H1 (cell line): ENCODE measurements around the gene HSD17B13. TPM values are rescaled to one million over a fixed set of nuclear protein-coding genes. Genes with fewer than 3 reads are reported as not detected.

Source experiments
- CTCF ChIA-PET: fragments of 300-600 bp; sonication (Branson Sonifier 250); formaldehyde crosslinking; loops from one replicate; lab custom pipeline; 2021; ENCODE audit not compliant: partially characterized antibody; lab: Charles Lee
- POLR2A ChIA-PET: fragments of 300-600 bp; sonication (Branson Sonifier 250); formaldehyde crosslinking; loops from one replicate; lab custom pipeline; 2021; ENCODE audit warnings: inconsistent platforms; ENCODE audit not compliant: partially characterized antibody; lab: Charles Lee
- DNase-seq, 2 experiments: peaks; one replicate each; pipeline versions ENCODE4 v3.0.0 to v3.0.0-alpha.2; 2010 to 2022; ENCODE audit warnings: low spot score in 2 of 2, low read depth in 1 of 2, mixed read lengths in 1 of 2
- FAIRE-seq: peaks from 2 replicates; lab custom pipeline; 2011; peaks lifted over from hg19 to GRCh38; lab: Jason Lieb, UNC
- H2AFZ ChIP-seq: 2 replicates; pipeline ENCODE4 v1.8.1; 2012; ENCODE audit warnings: low read length, inconsistent platforms
- H2AK5ac ChIP-seq: 2 replicates; pipeline ENCODE4 v1.6.1; 2013; ENCODE audit warnings: low read depth, low read length
- H2BK120ac ChIP-seq: replicated peaks from 2 replicates; pipeline ENCODE3; 2013; ENCODE audit warnings: low read depth, low read length, inconsistent platforms
- H2BK12ac ChIP-seq: 2 replicates; pipeline ENCODE4 v1.6.1; 2013; ENCODE audit warnings: low read depth, low read length
- H2BK15ac ChIP-seq: 2 replicates; pipeline ENCODE4 v1.6.1; 2013; ENCODE audit warnings: low read length
- H2BK20ac ChIP-seq: 2 replicates; pipeline ENCODE4 v1.6.1; 2013; ENCODE audit warnings: low read length
- H2BK5ac ChIP-seq: 2 replicates; pipeline ENCODE4 v1.6.1; 2013; ENCODE audit warnings: low read depth, low read length
- H3K14ac ChIP-seq: 2 replicates; pipeline ENCODE4 v1.6.1; 2013; ENCODE audit warnings: inconsistent platforms; ENCODE audit not compliant: insufficient read length
- H3K18ac ChIP-seq: 2 replicates; pipeline ENCODE4 v1.6.1; 2013; ENCODE audit warnings: low read length; ENCODE audit errors: extremely low read depth
- H3K23ac ChIP-seq: 2 replicates; pipeline ENCODE4 v1.6.1; 2013; ENCODE audit warnings: inconsistent platforms; ENCODE audit not compliant: insufficient read length
- H3K23me2 ChIP-seq: 2 replicates; pipeline ENCODE4 v1.6.1; 2013; ENCODE audit warnings: low read depth, low read length
- H3K27ac ChIP-seq: 2 replicates; pipeline ENCODE4 v1.6.1; 2011; ENCODE audit warnings: low read depth, low read length, inconsistent platforms
- H3K27me3 ChIP-seq, 4 experiments: replicated peaks in 1 of 4; 1 replicate in 1 of 4; 2 replicates in 3 of 4; pipeline versions ENCODE4 v1.6.1 to v1.8.1; 2011 to 2013; ENCODE audit warnings: low read length in 3 of 4, mild to moderate bottlenecking in 3 of 4, inconsistent platforms in 2 of 4, mixed read lengths in 2 of 4, moderate library complexity in 1 of 4; ENCODE audit not compliant: control insufficient read depth in 3 of 4, insufficient read depth in 3 of 4; ENCODE audit errors: extremely low read depth in 1 of 4
- H3K36me3 ChIP-seq, 4 experiments: 2 replicates each; pipeline versions ENCODE4 v1.6.1 to v1.8.1; 2011 to 2013; ENCODE audit warnings: mild to moderate bottlenecking in 4 of 4, low read length in 3 of 4, moderate library complexity in 2 of 4, control low read depth in 1 of 4, inconsistent platforms in 1 of 4; ENCODE audit not compliant: insufficient read depth in 4 of 4, control insufficient read depth in 2 of 4
- H3K4ac ChIP-seq: replicated peaks from 2 replicates; pipeline ENCODE3; 2013; ENCODE audit warnings: low read length, low read depth, mixed read lengths, inconsistent platforms; ENCODE audit not compliant: insufficient read length
- H3K4me1 ChIP-seq, 4 experiments: replicated peaks in 1 of 4; 1 replicate in 1 of 4; 2 replicates in 3 of 4; pipeline versions ENCODE4 v1.6.1 to v1.8.1; 2011 to 2013; ENCODE audit warnings: low read length in 3 of 4, inconsistent platforms in 2 of 4, mixed read lengths in 1 of 4; ENCODE audit not compliant: insufficient read depth in 4 of 4, control insufficient read depth in 3 of 4
- H3K4me2 ChIP-seq, 2 experiments: 2 replicates each; pipeline versions ENCODE4 v1.6.1 to v1.8.1; 2011 to 2013; ENCODE audit warnings: low read depth in 2 of 2, low read length in 2 of 2, control low read depth in 1 of 2, inconsistent platforms in 1 of 2, mild to moderate bottlenecking in 1 of 2; ENCODE audit not compliant: insufficient read depth in 1 of 2
- H3K4me3 ChIP-seq, 4 experiments: fragments of 200-600, 300-600 bp in 1 of 4; sonication (generic), shearing (Covaris generic), sonication (Bioruptor Twin) in 1 of 4; 2 replicates each; pipeline versions ENCODE4 v1.5.1 to v1.8.1; 2011 to 2016; ENCODE audit warnings: low read length in 4 of 4, low read depth in 3 of 4, control low read depth in 2 of 4, inconsistent platforms in 2 of 4, mild to moderate bottlenecking in 2 of 4, mixed read lengths in 1 of 4, moderate library complexity in 1 of 4; ENCODE audit not compliant: insufficient read depth in 2 of 4; ENCODE audit errors: extremely low read depth in 1 of 4
- H3K56ac ChIP-seq: replicated peaks from 2 replicates; pipeline ENCODE3; 2013; ENCODE audit warnings: low read depth, mild to moderate bottlenecking, mixed read lengths, low read length, inconsistent platforms; ENCODE audit not compliant: insufficient read length
- H3K79me1 ChIP-seq: 2 replicates; pipeline ENCODE4 v1.6.1; 2013; ENCODE audit warnings: low read depth, low read length, control low read depth
- H3K79me2 ChIP-seq, 2 experiments: 2 replicates each; pipeline versions ENCODE4 v1.6.1 to v1.8.1; 2012 to 2013; ENCODE audit warnings: low read length in 2 of 2, mild to moderate bottlenecking in 2 of 2, inconsistent platforms in 1 of 2; ENCODE audit not compliant: insufficient read depth in 2 of 2, control insufficient read depth in 1 of 2
- H3K9ac ChIP-seq, 4 experiments: replicated peaks in 1 of 4; 1 replicate in 1 of 4; 2 replicates in 3 of 4; pipeline versions ENCODE4 v1.6.1 to v1.8.1; 2011 to 2013; ENCODE audit warnings: low read depth in 3 of 4, low read length in 3 of 4, control low read depth in 2 of 4, mild to moderate bottlenecking in 2 of 4, moderate library complexity in 2 of 4, inconsistent platforms in 1 of 4; ENCODE audit errors: extremely low read depth in 1 of 4
- H3K9me3 ChIP-seq, 2 experiments: 2 replicates each; pipeline versions ENCODE4 v1.6.1 to v1.8.1; 2012 to 2013; ENCODE audit warnings: mild to moderate bottlenecking in 2 of 2, moderate library complexity in 2 of 2, control low read depth in 1 of 2, inconsistent platforms in 1 of 2, low read depth in 1 of 2, low read length in 1 of 2, mixed read lengths in 1 of 2; ENCODE audit not compliant: insufficient read depth in 2 of 2
- H4K20me1 ChIP-seq, 2 experiments: replicated peaks in 1 of 2; 2 replicates each; pipeline versions ENCODE3 to v1.8.1; 2011 to 2013; ENCODE audit warnings: inconsistent platforms in 2 of 2, low read length in 2 of 2, mild to moderate bottlenecking in 1 of 2; ENCODE audit not compliant: insufficient read depth in 2 of 2, control insufficient read depth in 1 of 2
- H4K5ac ChIP-seq: 2 replicates; pipeline ENCODE4 v1.6.1; 2013; ENCODE audit warnings: low read length, low read depth, mixed read lengths, inconsistent platforms; ENCODE audit not compliant: insufficient read length
- H4K8ac ChIP-seq: 2 replicates; pipeline ENCODE4 v1.8.0; 2013; ENCODE audit warnings: mild to moderate bottlenecking, moderate library complexity, low read length, inconsistent platforms; ENCODE audit not compliant: insufficient read depth; ENCODE audit errors: extremely low read depth
- H4K91ac ChIP-seq: replicated peaks from 2 replicates; pipeline ENCODE3; 2013; ENCODE audit warnings: low read length, mixed read lengths, inconsistent platforms; ENCODE audit not compliant: insufficient read length
- BACH1 ChIP-seq: IDR thresholded peaks from 2 replicates; pipeline ENCODE4 v1.6.1; 2012; ENCODE audit warnings: low read length, improper control_type of control experiment
- CEBPB ChIP-seq: IDR thresholded peaks from 2 replicates; pipeline ENCODE4 v1.6.1; 2012; ENCODE audit warnings: low read depth, low read length
- CHD1 ChIP-seq: IDR thresholded peaks from 2 replicates; pipeline ENCODE4 v1.6.1; 2012; ENCODE audit warnings: low read depth, low read length, improper control_type of control experiment
- CHD2 ChIP-seq: IDR thresholded peaks from 2 replicates; pipeline ENCODE4 v1.6.1; 2012; ENCODE audit warnings: low read length, improper control_type of control experiment
- GTF2F1 ChIP-seq: IDR thresholded peaks from 2 replicates; pipeline ENCODE4 v1.6.1; 2012; ENCODE audit warnings: low read depth, low read length, improper control_type of control experiment, borderline replicate concordance
- JUND ChIP-seq: IDR thresholded peaks from 2 replicates; pipeline ENCODE4 v1.6.1; 2011; ENCODE audit warnings: mild to moderate bottlenecking, improper control_type of control experiment, low read length
- KDM5A ChIP-seq: fragments of 200-600 bp; IDR thresholded peaks from 2 replicates; pipeline ENCODE4 v1.7.1; 2012; ENCODE audit warnings: mild to moderate bottlenecking, low read length, inconsistent platforms, mixed read lengths
- NANOG ChIP-seq: IDR thresholded peaks from 2 replicates; pipeline ENCODE4 v1.6.1; 2011; ENCODE audit warnings: low read length, low read depth, mild to moderate bottlenecking, inconsistent platforms; ENCODE audit not compliant: insufficient read depth, poor library complexity, severe bottlenecking
- NRF1 ChIP-seq: IDR thresholded peaks from 2 replicates; pipeline ENCODE4 v1.6.1; 2011; ENCODE audit warnings: mild to moderate bottlenecking, low read depth, low read length, improper control_type of control experiment
- POLR2A ChIP-seq, 2 experiments: IDR thresholded peaks; 1 replicate in 1 of 2; 2 replicates in 1 of 2; pipeline ENCODE4 v1.6.1; 2011; ENCODE audit warnings: low read depth in 2 of 2, low read length in 2 of 2, mild to moderate bottlenecking in 2 of 2; ENCODE audit errors: control extremely low read depth in 1 of 2
- RFX5 ChIP-seq: IDR thresholded peaks from 2 replicates; pipeline ENCODE4 v1.6.1; 2011; ENCODE audit warnings: low read depth, low read length, improper control_type of control experiment, borderline replicate concordance
- SAP30 ChIP-seq: fragments of 300-600 bp; sonication (generic); IDR thresholded peaks from 2 replicates; pipeline ENCODE4 v1.7.1; 2012; ENCODE audit warnings: low read length, moderate library complexity, mild to moderate bottlenecking, inconsistent platforms; ENCODE audit not compliant: insufficient read depth, insufficient replicate concordance
- TEAD4 ChIP-seq: IDR thresholded peaks from 2 replicates; pipeline ENCODE4 v1.6.1; 2012; ENCODE audit warnings: low read depth, low read length, inconsistent platforms, mixed read lengths
- YY1 ChIP-seq: IDR thresholded peaks from 2 replicates; pipeline ENCODE4 v1.6.1; 2011; ENCODE audit warnings: low read depth, mild to moderate bottlenecking, low read length
- WGBS, 2 experiments: shearing (Covaris generic) in 1 of 2; methylation state at CpG; one replicate each; pipeline versions ENCODE4 v1.1.6 to v1.1.7; 2013 to 2015; ENCODE audit warnings: low lambda C conversion rate in 2 of 2, mixed read lengths in 2 of 2, inconsistent platforms in 1 of 2, low coverage in 1 of 2, missing lambda C conversion rate in 1 of 2; ENCODE audit not compliant: insufficient replicate concordance in 2 of 2, insufficient coverage in 1 of 2, insufficient read length in 1 of 2; ENCODE audit errors: extremely low coverage in 1 of 2, missing lambda C conversion rate in 1 of 2; 5-methylcytosine and 5-hydroxymethylcytosine counted together
- polyA plus RNA-seq, 7 experiments: library from polyadenylated mRNA; depleted of rRNA in 3 of 7; stranded (reverse) in 5 of 7; unstranded in 2 of 7; fragments of >200 nt in 5 of 7; fragments of 200-250 nt in 2 of 7; gene quantifications; 1 replicate in 5 of 7; 2 replicates in 1 of 7; 4 replicates in 1 of 7; pipeline versions ENCODE4 v1.2.1 to v1.2.3, GENCODE V29; 2011 to 2013; ENCODE audit warnings: missing spikeins in 2 of 7, mixed read lengths in 2 of 7
- total RNA-seq: library from RNA; stranded (reverse); fragmentation: NEBNext Ultra II Directional; extraction: Animal tissue kit (Norgen Biotek cat#: 25700); gene quantifications from 2 replicates; pipeline ENCODE4 v1.2.1, GENCODE V29; 2021
- TF ChIP-seq, protein P1 (sequence below): IDR thresholded peaks from 2 replicates; pipeline ENCODE4 v1.6.1; 2011; ENCODE audit warnings: low read length, improper control_type of control experiment

The HSD17B13 gene
- total and polyA plus RNA-seq, 2 of the 8 experiments (the other 6 are each of a cell fraction or from before 2014, with no cell fraction given): 0.09 to 0.13 TPM

DNA sequence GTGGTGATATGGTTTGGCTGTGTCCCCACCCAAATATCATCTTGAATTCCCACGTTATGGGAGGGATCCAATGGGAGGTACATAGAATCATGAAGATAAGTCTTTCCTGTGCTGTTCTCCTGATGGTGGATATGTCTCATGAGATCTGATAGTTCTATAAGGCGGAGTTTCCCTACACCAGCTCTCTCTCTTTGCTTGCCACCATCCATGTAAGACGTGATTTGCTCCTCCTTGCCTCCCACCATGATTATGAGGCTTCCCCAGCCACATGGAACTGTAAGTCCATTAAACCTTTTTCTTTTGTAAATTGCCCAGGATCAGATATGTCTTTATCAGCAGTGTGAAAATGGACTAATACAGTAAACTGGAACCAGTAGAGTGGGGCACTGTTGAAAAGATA, 39.5 kb downstream of the HSD17B13 start:
- H3K36me3 ChIP-seq: no peaks in the 10 kb centered on the region; a peak in 1 of 8 replicates
- H4K8ac ChIP-seq: no peak overlapping the region
- H4K5ac ChIP-seq: no peak overlapping the region
- FAIRE-seq (no peak), DNase-seq (no peak)
- no peak overlapping the region for H2BK120ac ChIP-seq
- no peak overlapping the region for H4K91ac ChIP-seq
- H4K20me1 ChIP-seq: no peaks in the 10 kb centered on the region
- H3K9me3 ChIP-seq: peaks cover 23 to 36% of the 10 kb centered on the region in 2 experiments
- H2BK20ac ChIP-seq: no peak overlapping the region
- no peak overlapping the region for H2BK5ac ChIP-seq
- no peak overlapping the region for H3K14ac ChIP-seq
- H3K4me3 ChIP-seq: no peak overlapping the region
- no peaks in the 10 kb centered on the region for H3K79me1 ChIP-seq
- no peaks in the 10 kb centered on the region for H3K79me2 ChIP-seq
- ChIA-PET POLR2A (no interaction called here), CTCF (no interaction called here)
- no peak overlapping the region for H3K23ac ChIP-seq
- H3K4me1 ChIP-seq: no peaks in the 10 kb centered on the region
- H3K4ac ChIP-seq: no peak overlapping the region
- no peak overlapping the region for H3K9ac ChIP-seq
- no peak overlapping the region for H2BK15ac ChIP-seq
- no peak overlapping the region for H2AK5ac ChIP-seq
- H3K18ac ChIP-seq: no peak overlapping the region
- no peak overlapping the region for H3K27ac ChIP-seq
- no peak overlapping the region for H3K56ac ChIP-seq
- 89% methylated on average over 3 of the region's 3 CpGs; no CpG with 5 or more reads in 1 of the 2 experiments for WGBS, 2 experiments
- H3K23me2 ChIP-seq: no peaks in the 10 kb centered on the region; the same call in 1 of the 2 replicates
- H2BK12ac ChIP-seq: no peak overlapping the region
- no peaks in the 10 kb centered on the region for H3K27me3 ChIP-seq
- no peak overlapping the region for H3K4me2 ChIP-seq
- no peak overlapping the region for H2AFZ ChIP-seq
- TF ChIP-seq NANOG: no peak
- no peak for TF ChIP-seq POLR2A (IDR thresholded peaks at IDR 0.05; ENCODE audit: control extremely low read depth in 1 of 2, low read depth in 2 of 2, low read length in 2 of 2)
- no peak for TF ChIP-seq CHD1
- TF ChIP-seq, protein P1, sequence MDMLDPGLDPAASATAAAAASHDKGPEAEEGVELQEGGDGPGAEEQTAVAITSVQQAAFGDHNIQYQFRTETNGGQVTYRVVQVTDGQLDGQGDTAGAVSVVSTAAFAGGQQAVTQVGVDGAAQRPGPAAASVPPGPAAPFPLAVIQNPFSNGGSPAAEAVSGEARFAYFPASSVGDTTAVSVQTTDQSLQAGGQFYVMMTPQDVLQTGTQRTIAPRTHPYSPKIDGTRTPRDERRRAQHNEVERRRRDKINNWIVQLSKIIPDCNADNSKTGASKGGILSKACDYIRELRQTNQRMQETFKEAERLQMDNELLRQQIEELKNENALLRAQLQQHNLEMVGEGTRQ: no peak
- no peak for TF ChIP-seq JUND
- TF ChIP-seq BACH1: no peak
- TF ChIP-seq RFX5: no peak
- no peak for TF ChIP-seq KDM5A
- TF ChIP-seq TEAD4: no peak
- TF ChIP-seq SAP30: no peak
- TF ChIP-seq YY1: no peak
- no peak for TF ChIP-seq CEBPB
- TF ChIP-seq NRF1: no peak
- no peak for TF ChIP-seq CHD2
- no peak for TF ChIP-seq GTF2F1
